HUES48 (cell line): Measurements from ENCODE around the gene AGFG2.

ENCODE experiments used
- H3K27ac ChIP-seq: one replicate; pipeline ENCODE4 v1.7.0; 2013; ENCODE audit warnings: low read depth, low read length, inconsistent platforms
- H3K27me3 ChIP-seq: 2 replicates; pipeline ENCODE4 v1.6.1; 2013; ENCODE audit warnings: mild to moderate bottlenecking, low read length; ENCODE audit not compliant: control insufficient read depth, insufficient read depth
- H3K36me3 ChIP-seq: 2 replicates; pipeline ENCODE4 v1.6.1; 2013; ENCODE audit warnings: low read length; ENCODE audit not compliant: control insufficient read depth, insufficient read depth
- H3K4me1 ChIP-seq: 2 replicates; pipeline ENCODE4 v1.6.1; 2013; ENCODE audit warnings: mild to moderate bottlenecking, low read length; ENCODE audit not compliant: control insufficient read depth, insufficient read depth
- H3K4me3 ChIP-seq: 2 replicates; pipeline ENCODE4 v1.5.1; 2013; ENCODE audit warnings: mild to moderate bottlenecking, low read depth, low read length
- H3K9ac ChIP-seq: 2 replicates; pipeline ENCODE4 v1.6.1; 2013; ENCODE audit warnings: mild to moderate bottlenecking, low read depth, low read length, moderate library complexity
- H3K9me3 ChIP-seq: 2 replicates; pipeline ENCODE4 v1.6.1; 2013; ENCODE audit warnings: low read length; ENCODE audit not compliant: control insufficient read depth, insufficient read depth

Gene AGFG2

GRCh38 chr7:100574362-100575205, 35.6 kb downstream of the AGFG2 start:
- H3K36me3 ChIP-seq: peaks cover 31% of the 10 kb centered on the region
- H3K4me3 ChIP-seq: no peak overlapping the region
- H3K9me3 ChIP-seq: no peaks in the 10 kb centered on the region
- no peak overlapping the region for H3K27ac ChIP-seq
- H3K4me1 ChIP-seq: peaks cover 24% of the 10 kb centered on the region
- H3K27me3 ChIP-seq: no peaks in the 10 kb centered on the region
- H3K9ac ChIP-seq: no peak overlapping the region

GRCh38 chr7:100575206-100575631, 36.2 kb downstream of the AGFG2 start:
- Histone ChIP-seq H3K4me3 (no peak overlapping the region), H3K27ac (no peak overlapping the region), H3K36me3 (peaks cover 37% of the 10 kb centered on the region), H3K9me3 (no peaks in the 10 kb centered on the region), H3K9ac (no peak overlapping the region), H3K27me3 (no peaks in the 10 kb centered on the region), H3K4me1 (peaks cover 20% of the 10 kb centered on the region)

GRCh38 chr7:100575746-100576383, 36.9 kb downstream of the AGFG2 start:
- H3K9ac ChIP-seq: no peak overlapping the region
- no peaks in the 10 kb centered on the region for H3K27me3 ChIP-seq
- no peak overlapping the region for H3K27ac ChIP-seq
- H3K4me3 ChIP-seq: no peak overlapping the region
- H3K36me3 ChIP-seq: peaks cover 44% of the 10 kb centered on the region
- H3K4me1 ChIP-seq: peaks cover 18% of the 10 kb centered on the region
- H3K9me3 ChIP-seq: no peaks in the 10 kb centered on the region

- peaks cover 12% of the 10 kb centered on the region for H3K4me1 ChIP-seq
- H3K27me3 ChIP-seq: no peaks in the 10 kb centered on the region
- no peaks in the 10 kb centered on the region for H3K9me3 ChIP-seq
- H3K9ac ChIP-seq: no peak overlapping the region
- H3K4me3 ChIP-seq: no peak overlapping the region
- H3K27ac ChIP-seq: no peak overlapping the region
- peaks cover 50% of the 10 kb centered on the region for H3K36me3 ChIP-seq
These were observed 37.5 kb downstream of the AGFG2 start for GRCh38 chr7:100576384-100576993.

- peaks cover 56% of the 10 kb centered on the region for H3K36me3 ChIP-seq
- no peak overlapping the region for H3K4me3 ChIP-seq
- no peak overlapping the region for H3K9ac ChIP-seq
- H3K9me3 ChIP-seq: no peaks in the 10 kb centered on the region
- no peak overlapping the region for H3K27ac ChIP-seq
- peaks cover 5% of the 10 kb centered on the region for H3K4me1 ChIP-seq
- H3K27me3 ChIP-seq: no peaks in the 10 kb centered on the region
These were observed 38.1 kb downstream of the AGFG2 start for GRCh38 chr7:100577103-100577502.

- peaks cover 58% of the 10 kb centered on the region for H3K36me3 ChIP-seq
- no peak overlapping the region for H3K27ac ChIP-seq
- no peaks in the 10 kb centered on the region for H3K9me3 ChIP-seq
- H3K27me3 ChIP-seq: no peaks in the 10 kb centered on the region
- no peak overlapping the region for H3K9ac ChIP-seq
- no peak overlapping the region for H3K4me3 ChIP-seq
- H3K4me1 ChIP-seq: peaks cover 2% of the 10 kb centered on the region; the same call in 1 of the 2 replicates
These were observed 38.5 kb downstream of the AGFG2 start for GRCh38 chr7:100577507-100577906.

- H3K9me3 ChIP-seq: no peaks in the 10 kb centered on the region
- H3K27me3 ChIP-seq: no peaks in the 10 kb centered on the region
- H3K9ac ChIP-seq: no peak overlapping the region
- no peak overlapping the region for H3K27ac ChIP-seq
- peaks cover 58% of the 10 kb centered on the region for H3K36me3 ChIP-seq
- peaks cover 3% of the 10 kb centered on the region for H3K4me1 ChIP-seq
- no peak overlapping the region for H3K4me3 ChIP-seq
These were observed 39.5 kb downstream of the AGFG2 start for GRCh38 chr7:100578246-100579183.

GRCh38 chr7:100580466-100581283, 41.7 kb downstream of the AGFG2 start:
- H3K4me1 ChIP-seq: peaks cover 18% of the 10 kb centered on the region
- no peak overlapping the region for H3K27ac ChIP-seq
- H3K9me3 ChIP-seq: no peaks in the 10 kb centered on the region
- no peaks in the 10 kb centered on the region for H3K27me3 ChIP-seq
- H3K9ac ChIP-seq: no peak overlapping the region
- no peak overlapping the region for H3K4me3 ChIP-seq
- H3K36me3 ChIP-seq: peaks cover 52% of the 10 kb centered on the region

- Histone ChIP-seq H3K9ac (no peak overlapping the region), H3K36me3 (peaks cover 37% of the 10 kb centered on the region), H3K4me3 (no peak overlapping the region), H3K4me1 (peaks cover 18% of the 10 kb centered on the region), H3K27ac (no peak overlapping the region), H3K9me3 (no peaks in the 10 kb centered on the region), H3K27me3 (no peaks in the 10 kb centered on the region)
These were observed 43.1 kb downstream of the AGFG2 start for GRCh38 chr7:100582041-100582579.

GRCh38 chr7:100582650-100583049, 43.6 kb downstream of the AGFG2 start:
- Histone ChIP-seq H3K36me3 (peaks cover 34% of the 10 kb centered on the region), H3K9me3 (no peaks in the 10 kb centered on the region), H3K4me1 (peaks cover 18% of the 10 kb centered on the region), H3K27me3 (no peaks in the 10 kb centered on the region), H3K9ac (no peak overlapping the region), H3K27ac (no peak overlapping the region), H3K4me3 (no peak overlapping the region)
